ENCODE measurements around the gene CCNK. TPM values are rescaled to one million over a fixed set of nuclear protein-coding genes. Genes with fewer than 3 reads are reported as not detected.

CCNK gene
- total and polyA plus RNA-seq, 10 of the 15 experiments (the other 5 are each of a cell fraction or from before 2014, with no cell fraction given) = 10.8 to 88.0 (median 22.5) TPM

GRCh38 chr14:99507860-99508640 lies 26.8 kb downstream of the CCNK start:
- FAIRE-seq (no peak), DNase-seq (ENCODE audit: low read depth, low spot score) (no peak), ATAC-seq (no peak)
- H3K27me3 ChIP-seq (replicated peaks in 1 of 2; ENCODE audit: control insufficient read depth in 2 of 2, insufficient read depth in 2 of 2, low read length in 1 of 2) = no peaks in the 10 kb centered on the region
- POLR2A ChIA-PET = interaction anchor here (0.9 kb wide), 1 partner anchor 27 kb away, joined by 3 read pairs; the partner anchor contains the start of genes CCNK and SETD3
- RAD21 ChIA-PET (ENCODE audit: unreplicated experiment) = no interaction called here
- no peaks in the 10 kb centered on the region for H4K20me1 ChIP-seq (ENCODE audit: control insufficient read depth, insufficient read depth)
- no peak overlapping the region for H3K9ac ChIP-seq (ENCODE audit: control insufficient read depth, insufficient read depth, low read length)
- no peak overlapping the region for H3K4me2 ChIP-seq (ENCODE audit: control insufficient read depth, insufficient read depth)
- no peak overlapping the region for H2AFZ ChIP-seq (ENCODE audit: control insufficient read depth, low read depth, low read length)
- no peaks in the 10 kb centered on the region for H3K4me1 ChIP-seq (ENCODE audit: control insufficient read depth, insufficient read depth, low read length)
- in situ Hi-C loops (cut with MboI) = no loop called here
- CTCF ChIA-PET = no interaction called here
- H3K36me3 ChIP-seq (ENCODE audit: control insufficient read depth in 2 of 2, insufficient read depth in 2 of 2, low read length in 1 of 2) = peaks cover 35 to 54% of the 10 kb centered on the region in 2 experiments
- SMC1A ChIA-PET (ENCODE audit: uncharacterized antibody, unreplicated experiment) = no interaction called here
- no peaks in the 10 kb centered on the region for H3K9me3 ChIP-seq (replicated peaks; ENCODE audit: control insufficient read depth, insufficient read depth, low read length)
- intact Hi-C loops (cut with micrococcal nuclease; ENCODE audit: unreplicated experiment) = no loop called here
- no peak overlapping the region for H3K4me3 ChIP-seq
- WGBS (ENCODE audit: insufficient coverage, insufficient replicate concordance, low lambda C conversion rate, missing lambda C conversion rate) = 98% methylated on average over 13 of the region's 13 CpGs
- H3K79me2 ChIP-seq (ENCODE audit: control insufficient read depth, insufficient read depth, low read length) = no peaks in the 10 kb centered on the region
- BruUV-seq (replicated peaks) = no TSS peak
- H3K27ac ChIP-seq (ENCODE audit: control insufficient read depth, insufficient read depth) = no peak overlapping the region
- no peak for TF ChIP-seq YBX1 (IDR thresholded peaks at IDR 0.05)
- TF ChIP-seq GABPA (IDR thresholded peaks at IDR 0.05; ENCODE audit: low read depth) = no peak
- no peak for TF ChIP-seq CTCF (IDR thresholded peaks at IDR 0.05 in 2 of 3, conservative IDR thresholded peaks at IDR 0.05 in 1 of 3; ENCODE audit: control insufficient read depth in 2 of 3, extremely low read depth in 1 of 3, insufficient read depth in 1 of 3, low read depth in 3 of 3, low read length in 3 of 3)
- TF ChIP-seq TCF7 (IDR thresholded peaks at IDR 0.05; ENCODE audit: borderline replicate concordance) = no peak
- TF ChIP-seq CUX1 (IDR thresholded peaks at IDR 0.05; ENCODE audit: insufficient replicate concordance, low read depth, low read length) = no peak
- TF ChIP-seq CBX3 (IDR thresholded peaks at IDR 0.05; ENCODE audit: borderline replicate concordance, low read depth) = no peak
- no peak for TF ChIP-seq ETV6 (conservative IDR thresholded peaks at IDR 0.05 in 1 of 2, IDR thresholded peaks at IDR 0.05 in 1 of 2; ENCODE audit: borderline replicate concordance in 1 of 2, low read depth in 1 of 2)
- TF ChIP-seq GATAD2B (conservative IDR thresholded peaks at IDR 0.05; ENCODE audit: low read depth) = no peak
- no peak for TF ChIP-seq E2F4 (IDR thresholded peaks at IDR 0.05; ENCODE audit: low read depth, low read length)
- TF ChIP-seq PBX3 (IDR thresholded peaks at IDR 0.05; ENCODE audit: insufficient replicate concordance, low read depth, low read length) = no peak
- no peak for TF ChIP-seq ZSCAN29 (IDR thresholded peaks at IDR 0.05)
- TF ChIP-seq STAT1 (conservative IDR thresholded peaks at IDR 0.05) = no peak
- TF ChIP-seq NFIC (IDR thresholded peaks at IDR 0.05; ENCODE audit: low read depth, low read length) = no peak
- TF ChIP-seq ZNF622 (IDR thresholded peaks at IDR 0.05) = no peak

Data from GM12878 (cell line).